AG08396 (cell line): ENCODE data around the gene OBSL1.

Experiments used
- DNase-seq: peaks from one replicate; pipeline ENCODE4 v3.0.0; 2012; ENCODE audit warnings: low spot score, mixed read lengths

OBSL1 gene

GRCh38 chr2:219596954-219597551 is 25.7 kb upstream of the OBSL1 start:
- DNase-seq = no peak

DNA sequence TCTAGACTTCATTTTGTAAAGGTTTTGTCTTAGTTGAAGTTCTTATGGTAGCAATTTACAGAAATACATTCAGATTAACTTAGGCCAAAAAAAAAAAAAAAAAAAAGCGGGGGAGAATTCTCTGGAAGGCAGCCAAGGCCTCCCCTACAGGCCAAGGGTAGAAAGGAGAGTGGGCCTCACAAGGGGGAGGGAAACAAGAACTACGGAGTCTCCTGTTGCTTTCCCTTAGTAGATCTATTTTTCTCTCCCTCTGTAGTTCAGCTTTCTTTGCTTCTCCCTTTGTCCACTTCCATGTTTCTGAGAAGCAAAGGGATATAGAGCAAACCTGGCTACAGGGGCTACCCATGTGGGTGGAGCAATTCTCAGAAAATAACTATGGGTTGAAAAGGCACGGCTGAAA is 23.9 kb upstream of the OBSL1 start:
- no peak for DNase-seq

GRCh38 chr2:219593154-219593553 is 21.8 kb upstream of the OBSL1 start:
- DNase-seq = no peak

DNA sequence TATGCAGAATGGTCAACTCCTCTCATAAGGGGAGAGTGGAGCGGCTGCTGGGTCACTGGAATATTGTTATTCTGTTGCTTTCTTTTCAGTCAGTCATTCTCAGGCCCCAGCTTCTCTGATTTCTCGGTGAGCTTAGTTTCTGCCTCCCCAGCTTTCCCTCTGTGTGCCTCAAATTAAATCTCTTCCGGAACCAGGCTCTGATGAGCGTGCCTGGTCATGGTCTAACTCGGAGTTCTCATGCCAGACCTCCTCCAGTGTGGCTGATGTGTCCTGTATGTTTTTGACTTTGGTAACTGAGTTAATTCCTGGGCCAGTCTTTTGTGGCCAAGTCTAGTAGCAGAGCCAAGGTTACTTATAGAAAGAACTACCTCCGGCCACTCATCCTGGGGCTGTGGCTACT is 21.4 kb upstream of the OBSL1 start:
- no peak for DNase-seq

- DNase-seq = no peak
Observed at GRCh38 chr2:219591091-219591490, 19.8 kb upstream of the OBSL1 start.

GRCh38 chr2:219581346-219581745 is 10.0 kb upstream of the OBSL1 start:
- no peak for DNase-seq

GRCh38 chr2:219578811-219579613 is 7.7 kb upstream of the OBSL1 start:
- no peak for DNase-seq

GRCh38 chr2:219576505-219577388 is 5.4 kb upstream of the OBSL1 start:
- DNase-seq = no peak

DNA sequence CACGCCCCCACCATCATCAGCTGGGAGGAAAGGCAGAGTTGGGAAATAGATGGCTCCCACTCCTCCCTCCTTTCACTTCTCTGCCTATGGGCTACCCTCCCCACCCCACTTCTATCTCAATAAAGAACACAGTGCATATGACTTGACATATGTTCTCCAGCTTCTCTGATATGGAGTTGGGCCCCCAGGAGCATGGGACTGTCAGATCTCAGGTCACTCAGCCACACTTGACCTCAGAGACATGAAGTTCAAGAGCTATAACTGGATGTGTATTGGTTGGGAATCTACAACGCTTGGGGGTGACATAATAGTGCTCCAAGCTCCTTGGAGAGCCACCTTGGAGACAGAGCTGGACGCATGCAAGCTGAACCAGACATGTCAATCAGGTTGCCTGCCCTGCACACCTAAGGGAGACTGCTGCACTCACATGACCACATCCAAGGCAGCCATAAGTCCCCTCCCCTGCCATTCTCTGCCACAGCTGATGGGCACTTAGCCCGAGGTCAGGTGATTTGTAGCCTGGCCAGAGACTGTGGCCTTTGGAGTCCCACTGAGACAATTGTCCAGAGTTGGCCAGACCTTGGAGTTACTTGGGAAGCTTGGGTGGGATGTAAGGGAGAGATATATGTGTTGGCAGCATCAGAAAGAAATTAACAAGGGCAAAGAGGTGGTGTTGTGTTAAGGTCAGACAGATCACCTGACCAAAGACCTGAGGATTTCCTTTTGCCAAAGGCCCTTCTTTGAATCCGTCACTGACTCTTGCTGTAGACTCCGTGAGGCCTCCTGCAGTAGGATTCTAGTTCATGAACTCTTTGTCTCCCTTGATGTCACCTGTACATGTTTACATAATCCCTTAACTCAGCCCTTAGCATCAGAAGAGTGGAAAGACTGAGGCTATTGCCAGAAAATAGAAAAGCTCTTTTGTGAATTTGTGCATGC is 4.5 kb upstream of the OBSL1 start:
- no peak for DNase-seq

GRCh38 chr2:219574484-219575311 is 3.4 kb upstream of the OBSL1 start:
- peak; percentile 3 for DNase-seq

- no peak for DNase-seq
Observed at GRCh38 chr2:219573166-219573565, 1.8 kb upstream of the OBSL1 start.

GRCh38 chr2:219572237-219573001 is 1.1 kb upstream of the OBSL1 start, which contains the start of gene INHA:
Gene INHA (plus strand): TSS chr2:219572310. CDS start chr2:219572375, 65 bp downstream.
- DNase-seq = peak; percentile 4

DNA sequence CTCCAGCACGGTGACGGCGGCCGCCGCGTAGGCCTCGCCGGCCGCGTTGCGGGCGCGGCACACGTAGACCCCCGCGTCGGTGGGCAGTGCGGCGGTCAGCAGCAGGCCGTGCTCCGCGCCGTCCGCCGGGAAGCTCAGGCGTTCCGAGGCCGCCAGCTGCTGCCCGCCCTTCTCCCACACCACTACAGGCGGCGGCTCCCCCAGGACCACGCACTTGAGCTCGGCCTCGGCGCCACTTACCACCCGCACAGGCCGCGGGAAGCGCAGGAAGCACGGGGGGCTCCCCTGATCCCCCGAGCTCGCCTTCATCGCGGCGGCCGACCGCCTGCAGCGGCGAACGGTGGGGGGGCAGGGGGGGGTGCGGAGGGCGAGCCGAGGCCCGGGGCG is 422 bp downstream of the OBSL1 start:
- DNase-seq = peak; percentile 66

GRCh38 chr2:219570194-219570923 is 980 bp downstream of the OBSL1 start:
- DNase-seq = peak; percentile 84

DNA sequence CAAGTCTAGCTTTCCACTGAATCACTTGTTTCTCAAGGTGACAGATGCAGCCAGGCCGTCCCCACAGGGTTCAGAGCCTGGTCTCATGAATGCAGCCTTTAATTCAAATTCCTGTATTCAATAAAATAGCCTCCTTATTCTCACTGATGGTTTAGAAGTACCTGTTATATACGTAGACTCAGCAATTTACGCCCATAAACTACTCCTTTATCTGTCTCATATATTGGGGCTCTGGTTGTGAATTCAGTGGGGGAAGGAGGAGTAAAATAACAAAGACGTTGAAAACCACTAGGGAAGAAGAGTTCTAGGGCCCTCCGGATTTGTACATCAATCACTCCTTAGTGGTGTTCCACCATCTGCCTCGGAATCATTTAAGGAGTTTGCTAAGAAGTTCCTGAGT is 1.7 kb downstream of the OBSL1 start:
- peak; percentile 3 for DNase-seq

- no peak for DNase-seq
Observed at GRCh38 chr2:219569041-219569440, 2.3 kb downstream of the OBSL1 start.

DNA sequence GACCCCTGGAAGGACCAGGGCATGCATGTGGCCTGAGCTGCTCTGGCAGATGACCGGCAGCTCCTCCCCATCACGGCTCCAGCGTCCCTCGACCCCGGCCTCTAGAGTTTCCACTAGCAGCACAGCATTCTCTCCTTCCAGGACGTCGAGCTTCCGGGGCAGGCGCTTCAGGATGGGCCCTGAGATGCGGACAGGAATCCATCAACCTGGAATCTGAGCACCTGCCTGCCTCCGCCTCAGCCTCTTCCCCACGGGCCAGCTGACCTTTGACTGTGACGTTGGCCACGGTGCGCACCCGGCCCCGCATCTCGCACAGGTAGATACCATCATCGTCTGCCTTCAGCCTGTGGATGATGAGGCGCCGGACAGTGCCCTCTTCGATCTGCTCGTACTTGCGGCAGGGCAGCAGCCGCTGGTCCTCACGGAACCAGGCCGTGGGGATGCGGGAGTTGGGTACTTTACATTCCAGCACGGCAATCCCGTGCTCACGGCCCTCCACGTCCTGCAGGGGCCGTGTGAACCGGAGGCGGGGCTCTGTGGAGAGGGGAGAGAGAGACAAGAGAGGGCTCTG is 3.5 kb downstream of the OBSL1 start:
- no peak for DNase-seq

DNA sequence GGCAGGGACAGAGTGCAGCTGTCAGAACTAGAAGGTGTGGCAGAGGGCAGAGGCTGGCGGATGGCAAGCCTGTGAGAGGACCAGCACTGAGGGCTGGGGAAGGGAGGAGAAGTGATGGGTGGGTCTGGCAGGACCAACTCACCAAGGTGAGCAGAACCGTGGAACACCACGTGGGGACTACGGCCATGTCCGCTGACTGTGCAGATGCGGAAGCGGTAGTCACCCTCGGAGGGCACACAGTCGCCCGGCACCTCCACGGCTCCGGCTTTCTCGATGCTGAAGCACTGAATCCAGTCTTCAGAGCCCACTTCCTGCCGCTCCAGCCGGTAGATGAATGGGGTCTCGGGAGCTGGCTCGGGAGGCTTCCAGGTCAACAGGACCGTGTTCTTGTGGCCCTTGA is 4.2 kb downstream of the OBSL1 start:
- no peak for DNase-seq

DNA sequence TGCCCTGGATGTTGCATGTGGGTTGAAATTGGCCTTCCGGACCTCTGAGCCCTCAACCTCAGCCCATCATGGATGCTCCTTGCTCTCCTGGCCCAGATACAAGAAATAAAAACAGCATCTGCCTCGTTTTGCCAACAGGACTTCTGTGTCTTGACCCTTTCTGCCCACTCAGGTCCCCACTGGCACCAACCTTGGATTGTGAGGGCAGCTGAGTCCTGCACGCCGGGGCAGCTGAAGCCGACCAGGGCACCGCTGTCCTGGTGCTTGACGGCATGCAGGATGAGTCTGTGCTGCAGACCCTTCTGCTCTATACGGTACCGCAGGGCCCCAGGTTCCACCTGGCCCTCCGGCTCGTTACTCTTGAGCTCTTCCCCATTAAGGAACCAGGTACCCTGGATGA is 4.7 kb downstream of the OBSL1 start:
- no peak for DNase-seq
